Motor neuron (in vitro differentiated cells): ENCODE results near the gene KCNJ6. TPM values are rescaled to one million over a fixed set of nuclear protein-coding genes. Genes with fewer than 3 reads are reported as not detected.
A peak's percentile ranks its signal among the peaks of the same experiment; 100 is the strongest.
"Not testable (repeated sequence)": the region's sequence is repeated elsewhere in the genome, so short reads cannot be mapped to it uniquely, and the experiment has no call there.

Experiments
- ATAC-seq, 8 experiments: fragments of 200-7000 bp; cut with Tn5 transposase; replicated peaks in 6 of 8; 2 replicates each; pipeline ENCODE4 v1.8.0; 2021; ENCODE audit warnings: mild to moderate bottlenecking in 8 of 8, moderate library complexity in 8 of 8
- H3K27ac ChIP-seq, 2 donors: fragments of 250-450 bp; sonication (Bioruptor Pico); 2 replicates each; pipeline ENCODE4 v1.9.0; 2021; ENCODE audit warnings: antibody characterized with exemption in 2 of 2, mild to moderate bottlenecking in 2 of 2, moderate library complexity in 1 of 2
- H3K4me1 ChIP-seq, 2 donors: fragments of 250-450 bp; sonication (Bioruptor Pico); replicated peaks in 1 of 2; 2 replicates each; pipeline ENCODE4 v1.6.1; 2021; ENCODE audit warnings: antibody characterized with exemption in 2 of 2, mild to moderate bottlenecking in 2 of 2, moderate library complexity in 1 of 2
- H3K4me3 ChIP-seq, 5 donors: fragments of 250-450 bp; sonication (Bioruptor Pico); 2 replicates each; pipeline ENCODE4 v1.9.0; 2021; ENCODE audit warnings: antibody characterized with exemption in 5 of 5, mild to moderate bottlenecking in 5 of 5, moderate library complexity in 4 of 5
- WGBS, 10 experiments: fragments of 450-650 bp; shearing (Covaris generic); methylation state at CpG; one replicate each; pipeline ENCODE4 v1.0.0; 2022; 5-methylcytosine and 5-hydroxymethylcytosine counted together
- in situ Hi-C, 9 experiments: fragments of 400-800 bp; cut with MboI; loops; one replicate each; pipeline ENCODE4 v1.15.0; 2021; ENCODE audit warnings: low sequenced_read_pairs in 9 of 9, low pct_unique_long_range_greater_than_20kb in 2 of 9; ENCODE audit not compliant: unreplicated experiment in 9 of 9
- total RNA-seq, 8 experiments: library from RNA; unstranded; fragments of 300-600 nt; gene quantifications; 2 replicates each; pipeline versions ENCODE4 v1.2.3 to v1.2.4, GENCODE V29; 2022

Gene KCNJ6
- total RNA-seq, 8 experiments from 2014 or later, result 0.05 to 3.4 (median 0.61) TPM

DNA sequence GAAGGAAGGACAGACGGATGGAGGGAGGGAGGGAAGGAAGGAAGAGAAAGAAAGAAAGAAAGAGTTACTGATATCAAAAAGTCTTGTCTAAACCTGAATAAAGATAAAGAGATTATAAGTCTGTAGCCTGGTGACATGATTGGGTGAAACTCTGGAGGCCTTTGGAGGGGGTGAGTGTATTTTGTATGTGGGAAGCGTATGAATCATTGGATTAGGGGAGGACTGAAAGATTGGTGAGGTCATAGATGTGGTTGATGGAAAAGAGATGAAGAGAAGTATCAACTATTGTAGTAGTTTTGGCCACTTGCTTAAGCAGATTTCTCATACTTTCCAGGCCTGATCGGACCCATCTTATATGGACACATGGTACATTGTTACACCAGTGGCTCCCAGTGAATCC lies 11.5 kb upstream of the KCNJ6 start:
- in situ Hi-C loops, result no loop called here
- H3K4me3 ChIP-seq, result no peak overlapping the region
- 2 to 94% (median 60%) methylated on average over 1 to 3 of the region's 3 CpGs; no CpG with 5 or more reads in 1 of the 10 experiments for WGBS, 10 experiments
- no peak overlapping the region for H3K27ac ChIP-seq
- no peaks in the 10 kb centered on the region for H3K4me1 ChIP-seq
- no peak for ATAC-seq

DNA sequence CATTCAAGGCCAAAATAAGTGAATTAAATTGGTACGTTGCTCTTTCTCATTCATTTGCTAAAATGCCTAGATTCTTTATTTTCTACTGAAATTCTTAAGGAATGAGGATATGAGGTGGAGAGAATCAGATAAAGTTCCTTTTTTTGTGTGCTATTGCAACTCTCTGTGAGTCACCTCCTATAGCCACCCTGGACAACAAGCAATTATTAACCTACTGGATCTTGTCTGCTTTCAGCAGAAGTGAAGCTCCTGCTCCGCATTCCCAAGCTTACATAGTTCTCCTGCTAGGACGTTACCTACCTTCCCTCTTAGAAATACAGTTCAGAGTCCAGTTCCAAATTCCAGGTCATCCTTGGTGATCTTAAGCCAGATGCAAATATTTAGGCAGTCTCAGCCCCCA lies 4.8 kb upstream of the KCNJ6 start:
- no peaks in the 10 kb centered on the region for H3K4me1 ChIP-seq
- no peak overlapping the region for H3K4me3 ChIP-seq
- 0 to 71% (median 51%) methylated on average over 1 to 3 of the region's 3 CpGs; no CpG with 5 or more reads in 2 of the 10 experiments for WGBS, 10 experiments
- in situ Hi-C loops, result loop anchor here in 3 of 9 experiments (25.0 kb wide), 2 partner anchors 134 to 209 kb away; no protein-coding TSS in a partner anchor
- ATAC-seq, result no peak
- H3K27ac ChIP-seq, result no peak overlapping the region

DNA sequence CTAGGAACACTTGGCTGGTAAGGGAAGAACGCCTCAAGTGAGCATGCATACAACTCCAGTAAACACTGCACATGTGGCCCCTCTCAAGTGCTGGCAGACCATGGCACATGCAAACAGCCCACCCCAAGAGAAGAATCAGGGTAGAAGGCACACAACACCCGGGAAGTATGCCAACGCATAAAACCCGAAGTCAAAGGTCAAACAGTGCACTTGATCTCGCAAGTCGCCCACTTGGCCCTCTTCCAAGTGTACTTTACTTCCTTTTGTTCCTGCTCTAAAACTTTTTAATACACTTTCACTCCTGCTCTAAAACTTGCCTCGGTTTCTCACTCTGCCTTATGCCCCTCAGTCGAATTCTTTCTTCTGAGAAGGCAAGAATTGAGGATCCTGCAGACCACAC lies 4.0 kb upstream of the KCNJ6 start:
- not testable (repeated sequence) for ATAC-seq
- in situ Hi-C loops, result loop anchor here in 3 of 9 experiments (25.0 kb wide), 2 partner anchors 133 to 208 kb away; no protein-coding TSS in a partner anchor
- WGBS, 10 experiments, result 40 to 95% (median 74%) methylated on average over 1 to 8 of the region's 8 CpGs

DNA sequence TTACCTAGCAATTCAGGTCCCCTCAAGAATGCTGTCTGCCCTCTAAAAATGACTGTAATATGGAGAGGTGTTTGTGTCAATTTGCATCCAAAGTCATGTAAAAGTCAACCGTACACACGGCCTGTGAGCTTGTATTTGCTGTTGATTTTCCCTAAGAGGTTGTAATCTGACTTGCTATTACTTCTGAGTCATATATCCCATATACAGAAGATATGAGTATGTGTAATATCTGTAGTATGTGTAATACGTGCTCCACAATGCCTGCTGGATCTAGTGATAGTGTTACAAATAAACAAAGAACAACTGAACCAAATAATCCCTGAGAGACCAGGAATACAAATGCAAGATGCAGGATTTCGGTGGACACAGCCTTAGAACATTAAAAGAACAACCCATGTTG lies 1.4 kb upstream of the KCNJ6 start:
- no peak for ATAC-seq
- H3K4me1 ChIP-seq, result peaks cover 14% of the 10 kb centered on the region in 2 donors
- in situ Hi-C loops, result loop anchor here in 3 of 9 experiments (25.0 kb wide), 2 partner anchors 130 to 205 kb away; no protein-coding TSS in a partner anchor
- WGBS, 10 experiments, result 27 to 94% (median 77%) methylated on average over 2 to 4 of the region's 4 CpGs; no CpG with 5 or more reads in 1 of the 10 experiments
- H3K4me3 ChIP-seq, result no peak overlapping the region
- no peak overlapping the region for H3K27ac ChIP-seq

More for the DNA sequence above, 4.0 kb upstream of the KCNJ6 start:
- not testable (repeated sequence) for H3K4me1 ChIP-seq, H3K27ac ChIP-seq, H3K4me3 ChIP-seq

DNA sequence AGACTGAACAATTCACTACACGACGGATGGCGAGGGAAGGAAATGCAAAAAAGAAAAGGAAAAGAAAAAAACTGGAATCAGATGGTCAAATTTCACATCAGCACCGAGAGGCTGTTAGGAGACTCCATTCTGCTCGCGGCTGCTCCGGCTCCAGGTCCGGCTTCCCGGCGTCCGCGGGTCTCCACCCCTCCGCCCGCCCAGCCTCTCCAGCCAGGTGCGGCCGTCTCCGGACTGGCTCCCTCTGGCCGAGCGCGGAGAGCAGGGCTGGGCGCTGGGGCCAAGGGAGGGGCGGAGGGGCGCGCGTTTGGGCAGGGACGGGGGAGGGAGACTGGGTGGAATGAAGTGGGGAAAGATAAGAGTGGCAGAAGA lies 332 bp downstream of the KCNJ6 start:
- in situ Hi-C loops, result loop anchor here in 3 of 9 experiments (25.0 kb wide), 2 partner anchors 129 to 204 kb away; no protein-coding TSS in a partner anchor
- Histone ChIP-seq H3K4me1 (peaks cover 14% of the 10 kb centered on the region in 2 donors), H3K27ac (no peak overlapping the region), H3K4me3 (peak overlapping the region; percentile 42 to 59 (median 50))
- ATAC-seq, result peak in 7 of 8 experiments; percentile 54 to 78 (median 72)
- 0 to 5% (median 0%) methylated on average over 2 to 9 of the region's 26 CpGs; no CpG with 5 or more reads in 5 of the 10 experiments for WGBS, 10 experiments

DNA sequence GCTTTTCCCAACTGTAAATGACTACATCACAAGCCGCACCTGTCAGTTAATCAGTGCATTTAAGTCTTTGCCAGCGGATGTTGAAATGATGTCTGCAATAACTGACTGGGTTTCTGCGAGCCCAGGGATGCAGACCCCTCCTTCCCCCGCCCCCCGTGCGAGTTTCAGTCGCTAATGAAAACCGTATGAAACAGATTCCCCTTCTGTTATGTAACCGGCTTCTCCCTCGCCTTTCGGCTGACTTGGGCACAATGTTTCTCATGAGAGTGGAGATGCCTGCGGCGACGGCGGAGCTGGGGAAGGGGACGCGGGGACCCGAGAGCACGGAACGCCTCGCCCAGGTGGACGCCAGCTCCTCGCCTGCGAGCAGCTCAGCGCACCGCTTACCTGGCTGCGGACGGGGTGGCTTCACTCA lies 753 bp downstream of the KCNJ6 start:
- peak in 5 of 8 experiments; percentile 4 to 32 (median 13) for ATAC-seq
- 0 to 8% (median 4%) methylated on average over 1 to 13 of the region's 28 CpGs; no CpG with 5 or more reads in 3 of the 10 experiments for WGBS, 10 experiments

DNA sequence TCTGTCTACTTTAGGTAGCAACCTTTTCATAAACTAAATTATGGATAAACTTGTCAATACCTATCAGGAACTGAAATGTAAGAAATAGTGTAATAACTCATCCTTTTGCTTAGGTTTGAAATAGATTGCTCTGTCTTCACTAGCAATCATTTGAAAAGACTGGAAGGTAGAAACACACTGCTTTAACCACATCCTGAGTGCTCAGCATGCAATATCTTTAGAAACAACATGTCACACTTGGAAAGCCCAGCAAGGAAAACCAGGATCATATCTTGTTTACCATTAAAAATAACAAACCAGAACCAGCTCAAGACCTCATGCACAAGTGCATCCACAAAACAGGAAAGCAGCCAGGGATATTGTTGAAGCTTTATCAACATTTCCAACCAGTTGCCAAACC lies 3.6 kb downstream of the KCNJ6 start:
- ATAC-seq, result no peak
- in situ Hi-C loops, result loop anchor here in 3 of 9 experiments (25.0 kb wide), 2 partner anchors 125 to 200 kb away; no protein-coding TSS in a partner anchor
- Histone ChIP-seq H3K27ac (no peak overlapping the region), H3K4me1 (peaks cover 14% of the 10 kb centered on the region in 2 donors), H3K4me3 (no peak overlapping the region)

More for the DNA sequence above, 753 bp downstream of the KCNJ6 start:
- Histone ChIP-seq H3K27ac (no peak overlapping the region), H3K4me3 (peak overlapping the region; percentile 42 to 59 (median 50)), H3K4me1 (peaks cover 14% of the 10 kb centered on the region in 2 donors)
- in situ Hi-C loops, result loop anchor here in 3 of 9 experiments (25.0 kb wide), 2 partner anchors 128 to 203 kb away; no protein-coding TSS in a partner anchor

DNA sequence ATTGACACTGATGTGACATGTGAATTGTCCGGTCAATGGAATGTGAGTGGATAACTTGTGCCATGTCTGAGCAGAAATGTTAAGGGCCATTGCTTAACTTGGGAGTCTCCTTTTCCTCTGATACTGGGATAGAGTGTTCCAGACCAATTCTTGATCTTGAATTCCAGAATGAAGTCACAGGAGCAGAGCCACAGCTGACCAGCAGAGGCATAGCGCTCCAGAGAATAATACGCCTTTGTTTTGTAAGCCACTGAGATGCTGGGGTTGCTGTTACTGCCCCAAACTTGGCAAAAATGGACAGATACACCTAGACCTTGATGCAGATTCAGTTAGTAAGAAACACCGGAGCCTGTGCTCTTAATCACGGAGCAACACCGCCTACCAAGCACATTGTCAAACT lies 6.3 kb downstream of the KCNJ6 start:
- Histone ChIP-seq H3K4me1 (peaks cover 10% of the 10 kb centered on the region in 2 donors), H3K4me3 (no peak overlapping the region), H3K27ac (no peak overlapping the region)
- in situ Hi-C loops, result loop anchor here in 3 of 9 experiments (25.0 kb wide), 2 partner anchors 123 to 198 kb away; no protein-coding TSS in a partner anchor
- ATAC-seq, result no peak
- 50 to 100% (median 89%) methylated on average over 1 to 6 of the region's 6 CpGs; no CpG with 5 or more reads in 3 of the 10 experiments for WGBS, 10 experiments

DNA sequence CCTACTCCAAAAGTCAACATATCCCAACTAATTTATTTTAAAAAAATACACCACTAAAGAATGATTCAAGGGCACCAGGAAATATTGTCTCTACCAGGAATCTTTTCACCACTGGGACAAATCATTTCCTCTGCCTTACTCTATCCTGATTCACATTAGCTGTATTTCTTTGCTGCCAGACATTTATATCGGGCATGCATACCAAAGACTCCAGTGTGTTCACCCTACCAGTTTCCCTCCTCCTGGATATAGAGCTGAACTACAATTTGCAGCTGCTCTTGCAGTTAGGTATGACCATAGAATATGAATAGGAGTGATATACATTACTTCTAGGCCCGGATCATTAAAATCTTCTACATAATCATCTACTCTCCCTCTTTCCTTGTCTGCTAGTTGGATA lies 7.6 kb downstream of the KCNJ6 start:
- in situ Hi-C loops, result loop anchor here in 3 of 9 experiments (25.0 kb wide), 2 partner anchors 121 to 196 kb away; no protein-coding TSS in a partner anchor
- no peaks in the 10 kb centered on the region for H3K4me1 ChIP-seq
- no peak for ATAC-seq
- H3K27ac ChIP-seq, result no peak overlapping the region
- no peak overlapping the region for H3K4me3 ChIP-seq
- WGBS, 10 experiments, result 0 to 95% (median 73%) methylated on average over 1 to 2 of the region's 2 CpGs; no CpG with 5 or more reads in 4 of the 10 experiments

DNA sequence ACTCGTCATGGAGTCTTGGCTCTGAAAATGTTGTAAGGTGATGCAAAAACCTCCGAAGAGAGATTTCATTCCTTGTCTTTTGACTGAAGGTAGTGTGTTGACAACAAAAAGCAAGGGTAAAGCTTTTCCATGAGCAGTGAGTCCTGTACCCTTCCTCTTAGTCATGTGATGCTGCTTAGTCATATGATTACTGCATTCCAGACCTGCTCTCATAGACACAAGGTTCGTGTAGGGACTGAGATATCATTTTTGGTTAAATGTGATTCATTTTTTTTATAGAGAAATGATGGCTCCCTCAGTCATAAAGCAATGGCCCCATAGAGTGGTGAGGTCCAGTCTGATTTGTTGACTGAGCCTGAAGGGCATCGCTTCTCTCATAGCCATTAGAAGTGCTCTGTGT lies 9.2 kb downstream of the KCNJ6 start:
- Histone ChIP-seq H3K4me1 (no peaks in the 10 kb centered on the region), H3K4me3 (no peak overlapping the region), H3K27ac (no peak overlapping the region)
- ATAC-seq, result peak in 1 of 8 experiments; percentile 38
- WGBS, 10 experiments, result 0 to 100% (median 50%) methylated on average over 1 to 4 of the region's 4 CpGs
- in situ Hi-C loops, result loop anchor here in 3 of 9 experiments (25.0 kb wide), 2 partner anchors 120 to 195 kb away; no protein-coding TSS in a partner anchor

DNA sequence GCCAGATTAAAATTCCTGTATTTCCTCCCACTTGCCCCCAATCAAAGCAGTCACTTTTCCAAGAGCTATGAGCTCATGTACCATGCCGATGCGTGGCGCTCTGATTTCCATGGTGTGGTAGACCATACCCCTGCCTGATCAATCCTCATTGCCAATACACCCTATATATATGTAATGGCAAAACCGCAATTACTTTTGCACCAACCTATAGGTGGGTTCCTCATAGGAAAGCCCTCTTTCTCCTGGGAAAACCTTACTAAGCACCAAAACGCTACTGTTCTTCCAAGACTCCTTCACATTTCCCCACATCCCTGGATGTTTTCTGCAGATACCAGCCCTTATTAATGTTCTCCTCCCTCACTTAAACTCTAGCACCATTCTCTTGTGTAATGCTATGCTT lies 11.0 kb downstream of the KCNJ6 start:
- in situ Hi-C loops, result loop anchor here in 3 of 9 experiments (25.0 kb wide), 2 partner anchors 118 to 193 kb away; no protein-coding TSS in a partner anchor
- Histone ChIP-seq H3K4me1 (no peaks in the 10 kb centered on the region), H3K4me3 (no peak overlapping the region), H3K27ac (no peak overlapping the region)
- WGBS, 10 experiments, result 11 to 100% (median 83%) methylated on average over 1 to 5 of the region's 5 CpGs; no CpG with 5 or more reads in 3 of the 10 experiments
- no peak for ATAC-seq

DNA sequence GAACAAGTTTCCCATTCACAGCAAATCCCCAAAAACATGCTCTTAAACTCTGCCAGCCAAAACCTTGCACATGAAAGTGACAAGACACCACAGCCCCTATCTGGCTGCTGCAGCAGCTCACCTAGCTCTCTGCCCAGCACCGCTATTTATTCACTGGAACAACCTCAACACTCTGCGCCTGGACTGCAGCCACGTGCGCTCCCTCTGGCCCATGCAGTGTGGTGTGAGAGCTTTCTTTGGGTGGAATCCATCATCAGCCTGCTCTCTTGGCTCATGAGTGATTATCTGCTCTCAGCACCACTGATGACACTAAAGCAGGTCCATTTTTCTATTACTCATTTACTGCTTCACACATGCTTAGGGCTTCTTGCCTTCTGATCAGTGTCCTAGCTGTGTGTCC lies 11.4 kb downstream of the KCNJ6 start:
- WGBS, 10 experiments, result 30 to 69% methylated on average over 4 of the region's 4 CpGs; no CpG with 5 or more reads in 8 of the 10 experiments
- in situ Hi-C loops, result loop anchor here in 3 of 9 experiments (25.0 kb wide), 2 partner anchors 118 to 193 kb away; no protein-coding TSS in a partner anchor

DNA sequence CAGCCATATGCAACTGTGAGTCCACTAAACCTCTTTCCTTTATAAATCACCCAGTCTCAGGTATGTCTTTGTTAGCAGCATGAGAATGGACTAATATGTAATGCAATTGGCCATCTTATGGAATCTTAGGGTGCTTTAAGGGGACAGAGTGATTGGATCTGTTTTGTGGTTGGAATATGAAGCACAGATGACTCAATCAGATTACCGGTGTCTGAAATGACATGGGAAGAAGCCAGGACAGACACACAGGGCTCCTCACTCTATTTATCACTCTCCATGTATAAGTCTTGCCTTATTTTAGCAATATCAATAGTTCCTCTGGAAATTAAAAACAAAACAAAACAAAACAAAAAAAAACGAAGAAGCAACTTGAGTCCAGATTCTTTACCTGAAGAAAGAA lies 12.9 kb downstream of the KCNJ6 start:
- no peak overlapping the region for H3K4me3 ChIP-seq

More for the DNA sequence above, 11.4 kb downstream of the KCNJ6 start:
- H3K4me3 ChIP-seq, result no peak overlapping the region
- peak in 5 of 8 experiments; percentile 67 to 96 (median 88) for ATAC-seq
- H3K4me1 ChIP-seq, result no peaks in the 10 kb centered on the region
- no peak overlapping the region for H3K27ac ChIP-seq

More for the DNA sequence above, 12.9 kb downstream of the KCNJ6 start:
- Histone ChIP-seq H3K27ac (no peak overlapping the region), H3K4me1 (no peaks in the 10 kb centered on the region)
- in situ Hi-C loops, result loop anchor here in 3 of 9 experiments (25.0 kb wide), 2 partner anchors 116 to 191 kb away; no protein-coding TSS in a partner anchor
- WGBS, 10 experiments, result 0 to 83% (median 65%) methylated on average over 1 to 2 of the region's 2 CpGs
- no peak for ATAC-seq
